Astrocyte of the spinal cord (primary cell): Measurements from ENCODE around the gene IFRD2.
"Not testable (repeated sequence)": the region's sequence is repeated elsewhere in the genome, so short reads cannot be mapped to it uniquely, and the experiment has no call there.

Experiments used
- DNase-seq: peaks from one replicate; pipeline ENCODE4 v3.0.0; 2011; ENCODE audit warnings: low read depth, low spot score
- H3K4me3 ChIP-seq: 2 replicates; pipeline ENCODE4 v1.5.1; 2011; ENCODE audit warnings: low read depth, mild to moderate bottlenecking, low read length, moderate library complexity
- CTCF ChIP-seq: IDR thresholded peaks from 2 replicates; pipeline ENCODE4 v1.5.1; 2012; ENCODE audit warnings: low read depth, mild to moderate bottlenecking, low read length, inconsistent platforms
- in situ Hi-C: cut with HindIII; loops from 2 replicates; pipeline ENCODE4 v1.10.0; 2017; ENCODE audit warnings: low sequenced_read_pairs

Gene IFRD2

DNA sequence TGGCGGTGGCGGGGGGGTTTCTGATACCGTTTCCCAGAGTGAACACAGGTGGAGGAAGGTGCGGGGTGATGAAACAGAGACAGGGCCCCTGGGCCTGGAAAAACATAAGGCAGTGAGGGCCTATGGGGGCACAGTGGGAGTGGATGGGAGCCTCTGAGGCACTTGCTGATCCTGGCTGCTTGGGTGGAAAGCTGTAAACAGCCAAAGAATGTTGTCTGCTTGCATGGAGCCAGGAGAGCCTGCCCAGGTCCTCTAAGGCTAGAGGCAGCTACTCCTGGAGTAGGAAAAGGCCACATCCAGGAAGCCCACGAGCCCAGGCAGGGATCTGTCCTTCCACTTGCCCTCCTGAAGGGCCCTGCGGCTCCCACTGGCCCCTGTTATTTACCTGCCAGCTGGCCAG lies 26.2 kb downstream of the IFRD2 start:
- DNase-seq: no peak
- H3K4me3 ChIP-seq: no peak overlapping the region
- TF ChIP-seq CTCF: no peak
- in situ Hi-C loops: no loop called here

DNA sequence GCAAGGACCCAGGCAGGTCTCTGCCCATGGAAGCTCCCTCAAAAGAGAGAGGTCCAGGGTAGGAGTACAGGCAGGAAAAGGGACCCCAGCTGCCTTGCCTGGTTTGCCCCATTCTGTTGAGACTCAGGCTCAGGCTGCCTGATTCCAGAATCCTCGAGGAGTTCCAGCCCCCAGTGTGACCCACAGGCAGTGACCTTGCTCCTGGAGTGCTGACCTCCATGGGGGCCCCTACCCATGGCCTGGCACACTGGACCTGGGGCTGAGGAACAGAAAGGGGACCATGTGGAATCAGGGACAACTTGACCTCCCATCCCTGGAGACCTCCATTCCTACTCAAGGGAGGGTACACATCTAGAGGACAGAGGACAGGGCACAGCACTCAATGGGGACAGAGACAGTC lies 26.7 kb downstream of the IFRD2 start:
- TF ChIP-seq CTCF: no peak

DNA sequence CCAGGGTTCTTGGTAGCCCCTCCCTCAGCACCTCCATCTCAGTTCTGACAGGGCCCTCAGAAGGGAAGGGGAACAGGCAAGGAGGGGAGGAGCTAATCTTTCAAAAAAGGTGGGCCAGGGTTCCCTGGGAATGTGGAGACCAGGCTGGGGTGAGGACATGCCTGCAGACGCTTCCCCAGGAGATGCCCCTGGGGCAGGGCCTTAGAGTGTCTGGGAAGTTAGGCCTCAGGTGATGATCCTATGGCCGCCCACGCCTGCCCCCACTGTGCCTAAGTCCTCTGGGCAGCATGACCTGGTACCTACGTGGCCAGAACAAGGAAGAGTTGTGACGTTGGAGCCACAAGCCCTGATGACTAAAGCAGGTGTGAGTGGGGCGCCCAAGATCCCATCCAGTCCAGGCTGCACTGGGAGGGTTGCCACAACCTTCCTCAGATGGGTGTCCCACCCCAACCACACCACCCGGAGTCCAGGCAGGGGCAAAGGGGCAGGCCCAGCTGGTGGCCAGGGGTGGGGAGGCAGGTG lies 27.2 kb downstream of the IFRD2 start:
- in situ Hi-C loops: no loop called here
- DNase-seq: no peak
- H3K4me3 ChIP-seq: no peak overlapping the region
- no peak for TF ChIP-seq CTCF

More for the DNA sequence above, 26.7 kb downstream of the IFRD2 start:
- in situ Hi-C loops: no loop called here
- no peak for DNase-seq
- H3K4me3 ChIP-seq: no peak overlapping the region

DNA sequence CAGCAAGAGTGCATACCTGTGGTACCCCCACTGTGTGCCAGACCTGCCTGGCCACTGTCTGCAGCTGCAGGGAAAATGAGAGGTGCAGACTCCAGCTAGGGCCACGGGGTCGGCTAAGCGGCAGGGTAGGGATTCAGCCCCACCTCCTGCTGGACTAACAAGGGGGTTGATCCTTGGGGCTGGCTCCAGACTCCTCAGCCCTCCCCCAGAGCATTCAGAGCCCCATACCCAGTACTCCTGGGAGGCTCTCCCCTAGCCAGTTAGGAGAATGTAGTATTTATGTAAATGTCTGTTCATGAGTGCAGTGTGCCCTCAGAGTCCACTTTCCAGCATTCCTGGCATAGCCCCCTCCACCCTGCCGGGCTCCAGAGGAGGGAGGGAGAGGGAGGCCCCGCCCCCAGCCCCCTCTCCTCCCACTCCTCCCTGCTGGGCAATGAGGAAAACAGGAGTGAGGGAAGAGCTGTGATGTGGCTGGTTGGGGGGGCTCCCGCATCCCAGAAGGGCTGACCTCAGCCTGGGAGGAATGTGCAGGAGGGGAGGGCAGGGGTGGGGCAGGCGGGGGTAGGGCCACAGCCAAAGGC lies 27.8 kb downstream of the IFRD2 start:
- H3K4me3 ChIP-seq: no peak overlapping the region
- in situ Hi-C loops: no loop called here
- DNase-seq: peak; percentile 98
- TF ChIP-seq CTCF: no peak

- TF ChIP-seq CTCF: no peak
- no peak for DNase-seq
- no peak overlapping the region for H3K4me3 ChIP-seq
- in situ Hi-C loops: no loop called here
Measured at GRCh38 chr3:50263478-50264382, 28.5 kb downstream of the IFRD2 start.

DNA sequence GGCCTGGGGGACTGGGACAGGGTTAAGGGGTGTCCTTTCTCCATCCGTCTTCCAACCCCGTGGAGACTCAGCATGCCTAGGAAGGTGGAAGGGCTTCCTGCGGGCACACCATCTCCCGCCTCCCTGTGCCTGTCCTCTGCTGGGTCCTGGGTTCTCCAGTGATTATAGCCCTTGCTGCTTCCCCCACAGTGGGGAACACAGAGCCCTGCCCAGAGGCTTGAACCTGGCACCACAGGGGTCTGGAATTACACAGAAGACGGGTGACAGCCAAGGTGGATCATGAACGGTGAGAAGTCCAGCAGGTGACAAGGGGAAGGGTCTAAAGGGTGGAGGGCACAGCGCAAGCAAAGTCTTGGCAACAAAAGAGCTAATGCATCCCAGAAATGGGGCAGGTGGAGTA lies 29.5 kb downstream of the IFRD2 start:
- H3K4me3 ChIP-seq: no peak overlapping the region
- in situ Hi-C loops: no loop called here
- no peak for DNase-seq
- no peak for TF ChIP-seq CTCF

GRCh38 chr3:50262200-50262599 lies 30.0 kb downstream of the IFRD2 start:
- H3K4me3 ChIP-seq, DNase-seq, in situ Hi-C loops: not testable (repeated sequence)
